ENCODE data around the gene HOXD3. TPM values are rescaled to one million over a fixed set of nuclear protein-coding genes. Genes with fewer than 3 reads are reported as not detected.

Gene HOXD3
- total and polyA plus RNA-seq, 2 of the 8 experiments (the other 6 are each of a cell fraction or from before 2014, with no cell fraction given): not detected

- TF ChIP-seq, protein P1, sequence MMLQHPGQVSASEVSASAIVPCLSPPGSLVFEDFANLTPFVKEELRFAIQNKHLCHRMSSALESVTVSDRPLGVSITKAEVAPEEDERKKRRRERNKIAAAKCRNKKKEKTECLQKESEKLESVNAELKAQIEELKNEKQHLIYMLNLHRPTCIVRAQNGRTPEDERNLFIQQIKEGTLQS (IDR thresholded peaks at IDR 0.05; ENCODE audit: insufficient read depth, low read depth, low read length): no peak
- TF ChIP-seq TAF7 (optimal IDR thresholded peaks at IDR 0.05; ENCODE audit: borderline replicate concordance, low read depth, low read length): no peak
- TF ChIP-seq KDM1A (IDR thresholded peaks at IDR 0.05; ENCODE audit: borderline replicate concordance, low read length): no peak
- no peak for TF ChIP-seq RBBP5 (IDR thresholded peaks at IDR 0.05; ENCODE audit: borderline replicate concordance, low read depth, low read length)
- TF ChIP-seq RFX5 (IDR thresholded peaks at IDR 0.05; ENCODE audit: borderline replicate concordance, low read depth, low read length): no peak
- no peak for TF ChIP-seq BACH1 (IDR thresholded peaks at IDR 0.05; ENCODE audit: low read length)
- no peak for TF ChIP-seq SP4 (IDR thresholded peaks at IDR 0.05; ENCODE audit: low read length)
Measured at GRCh38 chr2:176117162-176117822, 39.8 kb upstream of the HOXD3 start (continued).
